HepG2 (cell line): ENCODE measurements around the gene NAPSA. TPM values are rescaled to one million over a fixed set of nuclear protein-coding genes. Genes with fewer than 3 reads are reported as not detected.

Experiments
- ATAC-seq: fragments of 200-7000 bp; cut with Tn5 transposase; 3 replicates; pipeline ENCODE4 v1.9.1; 2020; ENCODE audit warnings: mild to moderate bottlenecking, moderate library complexity
- BruUV-seq: library from RNA; stranded (reverse); fragments of 400-500 nt; replicated peaks from 2 replicates; lab custom pipeline; 2021; lab: Mats Ljungman, UMichigan
- CTCF ChIA-PET: fragments of 300-600 bp; formaldehyde crosslinking; extraction: SDS; loops from one replicate; lab custom pipeline; 2021; ENCODE audit warnings: low total read pairs, inconsistent platforms, low intra/inter-chr PET ratio; lab: Yijun Ruan, JAX
- POLR2A ChIA-PET: fragments of 350-600 bp; sonication (Branson Sonifier 250); formaldehyde crosslinking; loops from one replicate; lab custom pipeline; 2020; ENCODE audit warnings: antibody characterized with exemption, inconsistent platforms; lab: Yijun Ruan, JAX
- DNase-seq: peaks from one replicate; pipeline ENCODE4 v3.0.0-alpha.2; 2015; ENCODE audit warnings: low spot score
- FAIRE-seq: peaks from 3 replicates; lab custom pipeline; 2011; peaks lifted over from hg19 to GRCh38; lab: Jason Lieb, UNC
- H2AFZ ChIP-seq: one replicate; pipeline ENCODE4 v1.6.1; 2011; ENCODE audit warnings: low read length, inconsistent platforms
- H3K27ac ChIP-seq: fragments of 300-600 bp; 3 replicates; pipeline ENCODE4 v1.8.0; 2011; ENCODE audit warnings: mixed run types, mild to moderate bottlenecking, mixed read lengths, low read length, inconsistent platforms; ENCODE audit not compliant: insufficient read depth; ENCODE audit errors: extremely low read length
- H3K27me3 ChIP-seq, 2 experiments: fragments of 200-600 bp in 1 of 2; 2 replicates in 1 of 2; 3 replicates in 1 of 2; pipeline versions ENCODE4 v1.6.0 to v1.8.0; 2011; ENCODE audit warnings: low read length in 2 of 2, mild to moderate bottlenecking in 2 of 2, moderate library complexity in 2 of 2, inconsistent platforms in 1 of 2; ENCODE audit not compliant: insufficient read depth in 2 of 2, control insufficient read depth in 1 of 2
- H3K36me3 ChIP-seq, 2 experiments: fragments of 200-600 bp in 1 of 2; replicated peaks in 1 of 2; 2 replicates in 1 of 2; 3 replicates in 1 of 2; pipeline versions ENCODE4 v1.5.1 to v1.8.0; 2011; ENCODE audit warnings: low read length in 2 of 2, inconsistent platforms in 1 of 2; ENCODE audit not compliant: insufficient read depth in 2 of 2, control insufficient read depth in 1 of 2
- H3K4me1 ChIP-seq: 2 replicates; pipeline ENCODE4 v1.5.1; 2012; ENCODE audit warnings: low read length, inconsistent platforms; ENCODE audit not compliant: insufficient read depth
- H3K4me2 ChIP-seq: 2 replicates; pipeline ENCODE4 v1.6.0; 2011; ENCODE audit warnings: low read depth, low read length, inconsistent platforms
- H3K4me3 ChIP-seq, 3 experiments: fragments of 200-600 bp in 1 of 3; sonication (generic), shearing (Covaris generic) in 1 of 3; replicated peaks in 1 of 3; 2 replicates each; pipeline ENCODE4 v1.5.1; 2011 to 2016; ENCODE audit warnings: low read length in 3 of 3, inconsistent platforms in 2 of 3, low read depth in 2 of 3, mild to moderate bottlenecking in 2 of 3, control low read depth in 1 of 3, mixed read lengths in 1 of 3; ENCODE audit not compliant: insufficient read depth in 1 of 3
- H3K79me2 ChIP-seq: one replicate; pipeline ENCODE4 v1.6.1; 2011; ENCODE audit warnings: low read length, inconsistent platforms; ENCODE audit not compliant: insufficient read depth
- H3K9ac ChIP-seq: 2 replicates; pipeline ENCODE4 v1.6.0; 2011; ENCODE audit warnings: mild to moderate bottlenecking, low read depth, low read length, inconsistent platforms; ENCODE audit not compliant: insufficient read depth
- H3K9me3 ChIP-seq: 2 replicates; pipeline ENCODE4 v1.5.1; 2012; ENCODE audit warnings: mild to moderate bottlenecking, low read length
- H4K20me1 ChIP-seq: 2 replicates; pipeline ENCODE4 v1.6.0; 2011; ENCODE audit warnings: inconsistent platforms, mild to moderate bottlenecking, low read length, moderate library complexity; ENCODE audit not compliant: insufficient read depth
- WGBS: methylation state at CpG from one replicate; pipeline ENCODE4 v1.1.6; 2017; ENCODE audit warnings: low lambda C conversion rate; 5-methylcytosine and 5-hydroxymethylcytosine counted together
- in situ Hi-C: cut with HindIII; loops from 2 replicates; pipeline ENCODE4 v1.10.0; 2017; ENCODE audit warnings: low pct_unique_long_range_greater_than_20kb; ENCODE audit not compliant: extremely low pct_ligation_motif_present
- intact Hi-C: fragments of 100-400 bp; cut with micrococcal nuclease; formaldehyde crosslinking; loops from one replicate; pipeline ENCODE4 v1.10.0; 2022; ENCODE audit not compliant: unreplicated experiment
- polyA plus RNA-seq, 8 experiments: library from polyadenylated mRNA; depleted of rRNA in 3 of 8; stranded (reverse) in 7 of 8; unstranded in 1 of 8; fragments of >200 nt; fragmentation: Illumina TruSeq in 4 of 8; extraction: Trizol in 4 of 8; gene quantifications; 2 replicates each; pipeline versions ENCODE4 v1.2.1 to v1.2.3, GENCODE V29; 2011 to 2016; ENCODE audit warnings: low read depth in 4 of 8, missing spikeins in 1 of 8, mixed read lengths in 1 of 8; ENCODE audit not compliant: insufficient read depth in 1 of 8
- total RNA-seq, 5 experiments: library from RNA; depleted of rRNA; stranded (reverse); fragments of >200 nt; fragmentation: Illumina TruSeq; extraction: Trizol; gene quantifications; 2 replicates each; pipeline ENCODE4 v1.2.3, GENCODE V29; 2016; ENCODE audit warnings: low read depth in 1 of 5
- TF ChIP-seq, protein P1 (sequence below): sonication (generic); formaldehyde crosslinking; IDR thresholded peaks from 2 replicates; pipeline ENCODE4 v1.4.0; 2020; ENCODE audit warnings: missing genetic modification reagents
- TF ChIP-seq, protein P2 (sequence below): sonication (generic); formaldehyde crosslinking; IDR thresholded peaks from 2 replicates; pipeline ENCODE4 v1.8.1; 2023; ENCODE audit warnings: mild to moderate bottlenecking, inconsistent platforms, moderate library complexity, missing genetic modification reagents, borderline replicate concordance

NAPSA gene
- total and polyA plus RNA-seq, 2 of the 13 experiments (the other 11 are each of a cell fraction or from before 2014, with no cell fraction given): not detected

DNA sequence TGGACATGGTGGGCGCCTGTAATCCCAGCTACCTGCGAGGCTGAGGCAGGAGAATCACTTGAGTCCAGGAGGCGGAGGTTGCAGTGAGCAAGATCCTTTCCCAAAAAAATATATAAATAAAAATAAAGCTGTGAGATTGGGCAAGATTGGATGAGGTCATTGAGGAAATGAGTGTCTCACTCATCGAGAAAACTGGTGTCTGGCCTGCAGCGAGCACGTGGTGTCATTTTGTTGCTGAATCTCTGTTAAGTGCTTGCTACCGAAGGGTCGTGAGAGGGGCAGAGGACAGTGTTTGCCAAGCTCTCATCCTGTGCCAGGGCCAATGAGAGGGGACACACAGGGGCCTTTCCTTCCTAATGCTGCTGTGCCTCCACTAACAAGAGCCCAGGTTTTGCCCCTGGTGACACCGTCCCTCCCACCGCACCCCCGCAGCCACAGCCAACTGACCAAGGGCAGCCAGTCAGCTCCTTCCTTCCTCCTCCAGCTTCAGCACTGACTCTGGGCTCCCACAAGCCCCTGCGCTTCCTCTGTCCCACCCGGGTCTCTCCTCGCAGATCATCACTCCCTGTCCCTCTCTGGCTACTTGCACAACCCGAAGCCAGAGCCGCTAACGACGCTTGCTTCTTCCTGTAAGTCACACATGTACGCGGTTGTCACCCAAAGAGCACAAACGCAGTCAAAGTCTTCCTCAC, 21.9 kb upstream of the NAPSA start:
- Histone ChIP-seq H3K4me1 (peaks cover 22% of the 10 kb centered on the region), H3K9ac (no peak overlapping the region), H3K36me3 (peaks cover 4 to 20% of the 10 kb centered on the region in 2 experiments; a peak in 4 of 5 replicates), H2AFZ (no peak overlapping the region), H3K27ac (no peak overlapping the region), H3K9me3 (no peaks in the 10 kb centered on the region), H4K20me1 (no peaks in the 10 kb centered on the region), H3K27me3 (no peaks in the 10 kb centered on the region), H3K4me3 (no peak overlapping the region), H3K4me2 (no peak overlapping the region), H3K79me2 (peaks cover 32% of the 10 kb centered on the region)
- no peak for ATAC-seq
- BruUV-seq: no TSS peak
- intact Hi-C loops: no loop called here
- FAIRE-seq: no peak
- TF ChIP-seq, protein P1, sequence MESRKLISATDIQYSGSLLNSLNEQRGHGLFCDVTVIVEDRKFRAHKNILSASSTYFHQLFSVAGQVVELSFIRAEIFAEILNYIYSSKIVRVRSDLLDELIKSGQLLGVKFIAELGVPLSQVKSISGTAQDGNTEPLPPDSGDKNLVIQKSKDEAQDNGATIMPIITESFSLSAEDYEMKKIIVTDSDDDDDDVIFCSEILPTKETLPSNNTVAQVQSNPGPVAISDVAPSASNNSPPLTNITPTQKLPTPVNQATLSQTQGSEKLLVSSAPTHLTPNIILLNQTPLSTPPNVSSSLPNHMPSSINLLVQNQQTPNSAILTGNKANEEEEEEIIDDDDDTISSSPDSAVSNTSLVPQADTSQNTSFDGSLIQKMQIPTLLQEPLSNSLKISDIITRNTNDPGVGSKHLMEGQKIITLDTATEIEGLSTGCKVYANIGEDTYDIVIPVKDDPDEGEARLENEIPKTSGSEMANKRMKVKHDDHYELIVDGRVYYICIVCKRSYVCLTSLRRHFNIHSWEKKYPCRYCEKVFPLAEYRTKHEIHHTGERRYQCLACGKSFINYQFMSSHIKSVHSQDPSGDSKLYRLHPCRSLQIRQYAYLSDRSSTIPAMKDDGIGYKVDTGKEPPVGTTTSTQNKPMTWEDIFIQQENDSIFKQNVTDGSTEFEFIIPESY (CRISPR knock-in tag): peak; percentile 62; the same call in 1 of the 2 replicates
- TF ChIP-seq, protein P2, sequence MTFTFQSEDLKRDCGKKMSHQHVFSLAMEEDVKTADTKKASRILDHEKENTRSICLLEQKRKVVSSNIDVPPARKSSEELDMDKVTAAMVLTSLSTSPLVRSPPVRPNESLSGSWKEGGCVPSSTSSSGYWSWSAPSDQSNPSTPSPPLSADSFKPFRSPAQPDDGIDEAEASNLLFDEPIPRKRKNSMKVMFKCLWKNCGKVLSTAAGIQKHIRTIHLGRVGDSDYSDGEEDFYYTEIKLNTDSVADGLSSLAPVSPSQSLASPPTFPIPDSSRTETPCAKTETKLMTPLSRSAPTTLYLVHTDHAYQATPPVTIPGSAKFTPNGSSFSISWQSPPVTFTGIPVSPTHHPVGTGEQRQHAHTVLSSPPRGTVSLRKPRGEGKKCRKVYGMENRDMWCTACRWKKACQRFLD (CRISPR knock-in tag): no peak
- POLR2A ChIA-PET: no interaction called here
- CTCF ChIA-PET: no interaction called here
- in situ Hi-C loops: no loop called here
- WGBS: 96% methylated on average over 19 of the region's 21 CpGs
- DNase-seq: no peak
